ENCODE results near the gene CRP. TPM values are rescaled to one million over a fixed set of nuclear protein-coding genes. Genes with fewer than 3 reads are reported as not detected.

Gene CRP
- total and polyA plus RNA-seq, 2 of the 4 experiments (the other 2 are of a cell fraction): not detected

- no peaks in the 10 kb centered on the region for H3K36me3 ChIP-seq (ENCODE audit: control insufficient read depth, insufficient read depth, low read length)
- ChIA-PET CTCF (no interaction called here), POLR2A (ENCODE audit: unreplicated experiment) (no interaction called here)
- no peak for DNase-seq
- H3K4me3 ChIP-seq (ENCODE audit: insufficient read depth, low read depth, low read length): no peak overlapping the region
- H4K20me1 ChIP-seq (ENCODE audit: insufficient read depth, low read length): no peaks in the 10 kb centered on the region
- no peaks in the 10 kb centered on the region for H3K4me1 ChIP-seq (ENCODE audit: control insufficient read depth, insufficient read depth, low read length)
- no peak overlapping the region for H2BK15ac ChIP-seq (ENCODE audit: low read depth, low read length)
- H3K79me1 ChIP-seq (ENCODE audit: low read depth in 1 of 2, low read length in 2 of 2): no peaks in the 10 kb centered on the region
- no peak overlapping the region for H2AK9ac ChIP-seq (replicated peaks; ENCODE audit: low read depth, low read length, poor library complexity)
- no peak overlapping the region for H4K8ac ChIP-seq (ENCODE audit: low read depth in 2 of 2, low read length in 2 of 2)
- H3K4ac ChIP-seq (ENCODE audit: low read depth, low read length): no peak overlapping the region
- H2BK5ac ChIP-seq (ENCODE audit: low read depth, low read length, poor library complexity, severe bottlenecking): no peak overlapping the region
- WGBS, 2 experiments (ENCODE audit: extremely low coverage in 2 of 2, insufficient read length in 1 of 2): 0% methylated on average over 1 of the region's 1 CpG; no CpG with 5 or more reads in 1 of the 2 experiments
- H3K9ac ChIP-seq (ENCODE audit: low read depth, low read length): no peak overlapping the region
- in situ Hi-C loops (cut with MboI; ENCODE audit: low sequenced_read_pairs): no loop called here
- no peak overlapping the region for H3K4me2 ChIP-seq (ENCODE audit: low read depth, low read length)
- H3K14ac ChIP-seq (replicated peaks; ENCODE audit: low read depth, low read length): no peak overlapping the region
- peak overlapping the region; percentile 35 for H2AFZ ChIP-seq (replicated peaks; ENCODE audit: low read length, poor library complexity)
- no peak overlapping the region for H4K91ac ChIP-seq (ENCODE audit: insufficient read depth, low read depth, low read length)
- H3K9me1 ChIP-seq (ENCODE audit: insufficient read depth, low read length): no peaks in the 10 kb centered on the region
- intact Hi-C loops (cut with micrococcal nuclease): no loop called here
- H3K56ac ChIP-seq (ENCODE audit: extremely low read depth, insufficient read depth, low read length): no peak overlapping the region
- H3K9me3 ChIP-seq (ENCODE audit: control insufficient read depth, insufficient read depth, low read length): no peaks in the 10 kb centered on the region
- dilution Hi-C loops (cut with HindIII; ENCODE audit: low sequenced_read_pairs, unreplicated experiment): no loop called here
- no peak for ATAC-seq (ENCODE audit: low read depth)
- BruUV-seq (replicated peaks): no TSS peak
- no peak overlapping the region for H3K27ac ChIP-seq (ENCODE audit: insufficient read depth, low read length)
- H3K23ac ChIP-seq (ENCODE audit: low read depth, low read length): no peak overlapping the region
- H3K18ac ChIP-seq (ENCODE audit: low read depth, low read length): no peak overlapping the region
- no peak overlapping the region for H4K5ac ChIP-seq (ENCODE audit: low read depth, low read length)
- no peak overlapping the region for H2BK20ac ChIP-seq (ENCODE audit: low read depth, low read length)
- no peak overlapping the region for H2BK120ac ChIP-seq (ENCODE audit: low read depth, low read length)
- TF ChIP-seq MAFK (IDR thresholded peaks at IDR 0.05; ENCODE audit: low read depth, low read length) (no peak), SMC3 (IDR thresholded peaks at IDR 0.05; ENCODE audit: low read depth, low read length) (no peak), CHD1 (IDR thresholded peaks at IDR 0.05; ENCODE audit: low read depth, low read length) (no peak), MAZ (IDR thresholded peaks at IDR 0.05; ENCODE audit: borderline replicate concordance, low read depth, low read length) (no peak), MXI1 (IDR thresholded peaks at IDR 0.05; ENCODE audit: borderline replicate concordance, low read depth, low read length) (no peak), CTCF (conservative IDR thresholded peaks at IDR 0.05; ENCODE audit: low read depth, low read length) (no peak)
- H2AK5ac ChIP-seq (ENCODE audit: low read depth, low read length): no peak overlapping the region
- no peaks in the 10 kb centered on the region for H3K27me3 ChIP-seq (ENCODE audit: control insufficient read depth, insufficient read depth, low read length)
Measured at GRCh38 chr1:159712080-159712479, 2.3 kb downstream of the CRP start.

Data from IMR-90 (cell line).